Measurements from ENCODE around the gene SLC32A1. TPM values are rescaled to one million over a fixed set of nuclear protein-coding genes. Genes with fewer than 3 reads are reported as not detected.

SLC32A1 gene
- total and polyA plus RNA-seq, 2 of the 13 experiments (the other 11 are each of a cell fraction or from before 2014, with no cell fraction given), result not detected

- TF ChIP-seq ZMAT3 (CRISPR knock-in tag; conservative IDR thresholded peaks at IDR 0.05) (no peak), E2F5 (CRISPR knock-in tag; conservative IDR thresholded peaks at IDR 0.05) (no peak), CEBPZ (IDR thresholded peaks at IDR 0.05; ENCODE audit: low read length) (no peak), ZNF256 (CRISPR knock-in tag; conservative IDR thresholded peaks at IDR 0.05) (no peak), ZNF136 (CRISPR knock-in tag; IDR thresholded peaks at IDR 0.05; ENCODE audit: low read depth) (no peak), HNRNPL (IDR thresholded peaks at IDR 0.05; ENCODE audit: low read depth, low read length) (no peak), FOXA3 (CRISPR knock-in tag; IDR thresholded peaks at IDR 0.05) (no peak), THAP11 (CRISPR knock-in tag; IDR thresholded peaks at IDR 0.05) (no peak), ZNF530 (CRISPR knock-in tag; IDR thresholded peaks at IDR 0.05; ENCODE audit: low read depth) (no peak), SP140L (CRISPR knock-in tag; IDR thresholded peaks at IDR 0.05; ENCODE audit: borderline replicate concordance) (no peak), MYNN (CRISPR knock-in tag; IDR thresholded peaks at IDR 0.05; ENCODE audit: low read depth) (no peak), ZNF484 (CRISPR knock-in tag; IDR thresholded peaks at IDR 0.05; ENCODE audit: borderline replicate concordance, low read depth) (no peak), ELF1 (CRISPR knock-in tag; IDR thresholded peaks at IDR 0.05) (no peak)
- TF ChIP-seq, protein P1, sequence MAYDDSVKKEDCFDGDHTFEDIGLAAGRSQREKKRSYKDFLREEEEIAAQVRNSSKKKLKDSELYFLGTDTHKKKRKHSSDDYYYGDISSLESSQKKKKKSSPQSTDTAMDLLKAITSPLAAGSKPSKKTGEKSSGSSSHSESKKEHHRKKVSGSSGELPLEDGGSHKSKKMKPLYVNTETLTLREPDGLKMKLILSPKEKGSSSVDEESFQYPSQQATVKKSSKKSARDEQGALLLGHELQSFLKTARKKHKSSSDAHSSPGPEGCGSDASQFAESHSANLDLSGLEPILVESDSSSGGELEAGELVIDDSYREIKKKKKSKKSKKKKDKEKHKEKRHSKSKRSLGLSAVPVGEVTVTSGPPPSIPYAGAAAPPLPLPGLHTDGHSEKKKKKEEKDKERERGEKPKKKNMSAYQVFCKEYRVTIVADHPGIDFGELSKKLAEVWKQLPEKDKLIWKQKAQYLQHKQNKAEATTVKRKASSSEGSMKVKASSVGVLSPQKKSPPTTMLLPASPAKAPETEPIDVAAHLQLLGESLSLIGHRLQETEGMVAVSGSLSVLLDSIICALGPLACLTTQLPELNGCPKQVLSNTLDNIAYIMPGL (CRISPR knock-in tag; IDR thresholded peaks at IDR 0.05; ENCODE audit: borderline replicate concordance in 1 of 2, low read depth in 1 of 2), result peak in 1 of 2 experiments; percentile 50; a peak in 1 of 4 replicates
Measured at GRCh38 chr20:38725931-38726803, 1.9 kb downstream of the SLC32A1 start (continued).
